Hepatocyte (in vitro differentiated cells): ENCODE results near the gene DIAPH2.

ENCODE experiments used
- CTCF ChIP-seq: fragments of 200-600 bp; sonication (generic); IDR thresholded peaks from 2 replicates; pipeline ENCODE4 v1.5.1; 2016; ENCODE audit warnings: antibody characterized with exemption, mild to moderate bottlenecking; ENCODE audit not compliant: poor library complexity
- EZH2 ChIP-seq: fragments of 200-600 bp; sonication (generic); IDR thresholded peaks from 2 replicates; pipeline ENCODE4 v1.6.1; 2016; ENCODE audit warnings: antibody characterized with exemption, mild to moderate bottlenecking, borderline replicate concordance
- EZH2phosphoT487 ChIP-seq: fragments of 200-600 bp; sonication (generic); IDR thresholded peaks from one replicate; pipeline ENCODE4 v1.6.1; 2018; ENCODE audit warnings: antibody characterized with exemption, mild to moderate bottlenecking, low read depth, moderate library complexity; ENCODE audit not compliant: unreplicated experiment, severe bottlenecking

GRCh38 chrX:97224148-97224547 is 539.5 kb downstream of the DIAPH2 start:
- TF ChIP-seq CTCF (no peak), EZH2 (no peak), EZH2phosphoT487 (no peak)
